CD4-positive, alpha-beta T cell treated with Interleukin-2 at 100 ng/mL for 4 hours (primary cell): ENCODE results near the gene ELL2.
"Not testable (repeated sequence)": the region's sequence is repeated elsewhere in the genome, so short reads cannot be mapped to it uniquely, and the experiment has no call there.

ENCODE experiments used
- DNase-seq: peaks from one replicate; pipeline ENCODE4 v3.0.0-alpha.2; 2020; ENCODE audit warnings: low spot score

Gene ELL2

DNA sequence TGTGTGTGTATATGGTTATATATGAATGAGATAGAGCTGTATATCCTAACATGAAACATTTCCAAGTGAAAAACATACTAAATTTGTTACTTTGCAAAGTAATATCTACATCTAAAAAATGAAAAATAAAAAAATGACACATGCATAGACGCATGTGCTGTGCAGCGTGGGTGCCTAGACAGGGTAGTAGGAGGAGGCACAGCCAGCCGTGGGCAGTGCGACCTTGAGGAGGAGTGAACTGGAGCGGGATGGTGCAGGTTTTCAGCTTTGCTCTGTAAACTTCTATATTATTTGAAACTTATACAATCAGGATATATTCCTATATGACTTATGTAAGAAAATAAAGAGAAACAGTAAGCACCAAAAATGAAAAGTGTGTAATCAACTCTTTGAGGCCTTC, 124.2 kb downstream of the ELL2 start:
- no peak for DNase-seq

DNA sequence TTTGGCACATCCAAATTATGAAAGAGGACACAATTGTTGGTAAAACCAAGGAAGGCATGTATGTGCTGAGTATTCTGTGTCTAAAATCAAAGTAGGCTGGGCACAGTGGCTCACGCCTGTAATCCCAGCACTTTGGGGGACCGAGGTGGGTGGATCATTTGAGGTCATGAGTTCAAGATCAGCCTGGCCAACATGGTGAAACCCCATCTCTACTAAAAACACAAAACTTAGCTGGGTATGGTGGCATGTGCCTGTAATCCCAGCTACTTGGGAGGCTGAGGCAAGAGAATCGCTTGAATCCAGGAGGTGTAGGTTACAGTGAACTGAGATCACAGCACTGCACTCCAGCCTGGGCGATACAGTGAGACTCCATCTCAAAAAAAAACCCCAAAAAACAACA, 124.7 kb downstream of the ELL2 start:
- not testable (repeated sequence) for DNase-seq

GRCh38 chr5:95836544-95836943, 125.1 kb downstream of the ELL2 start:
- no peak for DNase-seq

DNA sequence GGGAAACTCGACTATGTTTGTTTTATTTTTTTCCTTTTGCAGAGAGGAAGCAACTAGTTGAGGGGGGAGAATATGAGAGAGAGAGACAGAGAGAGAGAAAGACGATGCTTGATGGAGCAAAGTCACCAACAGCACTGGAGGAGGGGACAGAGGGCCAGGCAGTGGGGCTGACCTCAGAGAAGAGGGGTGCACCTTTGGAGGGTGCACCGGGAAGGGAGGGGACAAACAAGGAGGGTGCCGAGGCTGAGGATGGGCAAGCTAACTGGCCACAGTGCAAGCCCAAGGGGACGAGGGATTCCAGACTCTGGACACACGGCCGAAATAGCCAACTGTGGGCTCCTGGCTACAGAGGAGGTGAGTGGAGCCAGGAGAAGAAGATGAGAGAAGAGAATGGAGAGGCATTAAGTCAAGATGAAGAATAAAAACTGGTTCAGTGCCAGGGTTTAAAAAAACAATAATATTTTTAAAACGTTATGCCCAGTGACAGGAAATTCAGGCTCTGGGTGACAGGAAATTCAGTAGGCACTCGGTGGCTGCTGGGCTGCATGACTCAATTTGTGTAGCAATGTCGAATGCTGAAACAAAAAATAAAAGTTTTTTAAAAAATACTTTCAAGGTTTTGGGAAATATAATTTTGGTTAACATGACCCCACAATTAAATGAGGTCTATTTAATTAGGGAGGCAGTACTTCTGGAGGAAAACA, 125.8 kb downstream of the ELL2 start:
- peak; percentile 65 for DNase-seq
